NCI-H345 (cell line): ENCODE data around the gene PID1.

Experiments
- DNase-seq: peaks from one replicate; lab custom pipeline; 2025; lab: John Stamatoyannopoulos, UW

Gene PID1

GRCh38 chr2:229261076-229261475 lies 10.0 kb downstream of the PID1 start:
- DNase-seq, result no peak

- no peak for DNase-seq
Measured at GRCh38 chr2:229257985-229258384, 13.1 kb downstream of the PID1 start.

- DNase-seq, result no peak
Measured at GRCh38 chr2:229256376-229256775, 14.7 kb downstream of the PID1 start.

- DNase-seq, result no peak
Measured at GRCh38 chr2:229254206-229254605, 16.9 kb downstream of the PID1 start.

GRCh38 chr2:229252996-229253395 lies 18.1 kb downstream of the PID1 start:
- no peak for DNase-seq

- DNase-seq, result no peak
Measured at GRCh38 chr2:229252280-229252679, 18.8 kb downstream of the PID1 start.

GRCh38 chr2:229249536-229249935 lies 21.6 kb downstream of the PID1 start:
- no peak for DNase-seq

- DNase-seq, result no peak
Measured at GRCh38 chr2:229246334-229246733, 24.8 kb downstream of the PID1 start.

- DNase-seq, result no peak
Measured at GRCh38 chr2:229244975-229245374, 26.1 kb downstream of the PID1 start.

GRCh38 chr2:229243890-229244560 lies 27.1 kb downstream of the PID1 start:
- DNase-seq, result no peak

GRCh38 chr2:229240984-229241491 lies 30.0 kb downstream of the PID1 start:
- DNase-seq, result no peak

GRCh38 chr2:229239021-229239420 lies 32.1 kb downstream of the PID1 start:
- DNase-seq, result no peak

- no peak for DNase-seq
Measured at GRCh38 chr2:229237270-229237669, 33.8 kb downstream of the PID1 start.

- no peak for DNase-seq
Measured at GRCh38 chr2:229235131-229235914, 35.8 kb downstream of the PID1 start.

GRCh38 chr2:229231885-229232284 lies 39.2 kb downstream of the PID1 start:
- DNase-seq, result no peak

- DNase-seq, result no peak
Measured at GRCh38 chr2:229231328-229231868, 39.7 kb downstream of the PID1 start.

GRCh38 chr2:229230911-229231310 lies 40.2 kb downstream of the PID1 start:
- DNase-seq, result no peak

- DNase-seq, result no peak
Measured at GRCh38 chr2:229230256-229230655, 40.8 kb downstream of the PID1 start.

- DNase-seq, result no peak
Measured at GRCh38 chr2:229226382-229226781, 44.7 kb downstream of the PID1 start.

GRCh38 chr2:229223107-229223506 lies 48.0 kb downstream of the PID1 start:
- no peak for DNase-seq

GRCh38 chr2:229221641-229222040 lies 49.4 kb downstream of the PID1 start:
- DNase-seq, result no peak

GRCh38 chr2:229220254-229220653 lies 50.8 kb downstream of the PID1 start:
- no peak for DNase-seq

GRCh38 chr2:229218329-229218921 lies 52.7 kb downstream of the PID1 start:
- DNase-seq, result no peak
